Thyroid gland (tissue), 4 donors: ENCODE results near the gene KIF16B.

ENCODE experiments used
- POLR2A ChIP-seq, 2 donors: fragments of 450-650 bp; IDR thresholded peaks; one replicate each; pipeline ENCODE4 v1.6.1; 2017; ENCODE audit warnings: antibody characterized with exemption in 2 of 2, mild to moderate bottlenecking in 2 of 2, moderate library complexity in 1 of 2
- TF ChIP-seq, protein P1 (sequence below), 6 experiments: fragments of 200-600 bp in 3 of 6; fragments of 450-650 bp in 3 of 6; sonication (generic) in 3 of 6; IDR thresholded peaks; one replicate each; pipeline ENCODE4 v1.5.1; 2016 to 2019; ENCODE audit warnings: antibody characterized with exemption in 6 of 6, mild to moderate bottlenecking in 2 of 6, inconsistent platforms in 1 of 6, moderate library complexity in 1 of 6

DNA sequence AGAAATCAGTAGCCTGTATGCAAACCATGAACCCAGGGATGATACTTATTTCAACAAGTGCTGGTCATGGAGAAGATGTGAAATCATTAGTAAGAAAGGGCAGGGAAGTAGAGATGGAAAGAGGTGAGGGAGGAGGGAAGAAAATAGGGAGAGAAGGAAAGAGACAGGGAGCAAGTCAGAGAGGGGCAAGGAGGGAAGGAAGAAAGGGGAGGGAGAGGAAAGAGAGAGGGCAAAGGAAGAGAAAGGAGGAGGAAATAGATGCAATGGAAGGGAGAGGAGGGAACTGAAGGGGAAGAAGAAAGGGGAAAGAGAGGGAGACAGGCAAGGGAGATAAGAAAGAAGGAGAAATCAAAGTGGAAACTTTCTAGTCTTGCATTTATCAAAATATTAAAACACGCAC lies 195.1 kb downstream of the KIF16B start:
- no peak for TF ChIP-seq POLR2A (IDR thresholded peaks at IDR 0.05)
- TF ChIP-seq, protein P1, sequence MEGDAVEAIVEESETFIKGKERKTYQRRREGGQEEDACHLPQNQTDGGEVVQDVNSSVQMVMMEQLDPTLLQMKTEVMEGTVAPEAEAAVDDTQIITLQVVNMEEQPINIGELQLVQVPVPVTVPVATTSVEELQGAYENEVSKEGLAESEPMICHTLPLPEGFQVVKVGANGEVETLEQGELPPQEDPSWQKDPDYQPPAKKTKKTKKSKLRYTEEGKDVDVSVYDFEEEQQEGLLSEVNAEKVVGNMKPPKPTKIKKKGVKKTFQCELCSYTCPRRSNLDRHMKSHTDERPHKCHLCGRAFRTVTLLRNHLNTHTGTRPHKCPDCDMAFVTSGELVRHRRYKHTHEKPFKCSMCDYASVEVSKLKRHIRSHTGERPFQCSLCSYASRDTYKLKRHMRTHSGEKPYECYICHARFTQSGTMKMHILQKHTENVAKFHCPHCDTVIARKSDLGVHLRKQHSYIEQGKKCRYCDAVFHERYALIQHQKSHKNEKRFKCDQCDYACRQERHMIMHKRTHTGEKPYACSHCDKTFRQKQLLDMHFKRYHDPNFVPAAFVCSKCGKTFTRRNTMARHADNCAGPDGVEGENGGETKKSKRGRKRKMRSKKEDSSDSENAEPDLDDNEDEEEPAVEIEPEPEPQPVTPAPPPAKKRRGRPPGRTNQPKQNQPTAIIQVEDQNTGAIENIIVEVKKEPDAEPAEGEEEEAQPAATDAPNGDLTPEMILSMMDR (IDR thresholded peaks at IDR 0.05) = no peak
